ELR (cell line): ENCODE data around the gene ATP8A1.
A peak's percentile ranks its signal among the peaks of the same experiment; 100 is the strongest.
"Not testable (repeated sequence)": the region's sequence is repeated elsewhere in the genome, so short reads cannot be mapped to it uniquely, and the experiment has no call there.

Source experiments
- DNase-seq: peaks from one replicate; pipeline ENCODE4 v3.0.0-alpha.2; 2015; ENCODE audit warnings: low read depth

Gene ATP8A1

GRCh38 chr4:42656944-42657792 is at the start of gene ATP8A1:
Gene ATP8A1, minus strand, starts transcription at chr4:42657105. Its CDS starts 232 bp downstream, at chr4:42656873.
- peak; percentile 80 for DNase-seq

GRCh38 chr4:42706086-42706485 is 49.2 kb upstream of the ATP8A1 start:
- DNase-seq: no peak

DNA sequence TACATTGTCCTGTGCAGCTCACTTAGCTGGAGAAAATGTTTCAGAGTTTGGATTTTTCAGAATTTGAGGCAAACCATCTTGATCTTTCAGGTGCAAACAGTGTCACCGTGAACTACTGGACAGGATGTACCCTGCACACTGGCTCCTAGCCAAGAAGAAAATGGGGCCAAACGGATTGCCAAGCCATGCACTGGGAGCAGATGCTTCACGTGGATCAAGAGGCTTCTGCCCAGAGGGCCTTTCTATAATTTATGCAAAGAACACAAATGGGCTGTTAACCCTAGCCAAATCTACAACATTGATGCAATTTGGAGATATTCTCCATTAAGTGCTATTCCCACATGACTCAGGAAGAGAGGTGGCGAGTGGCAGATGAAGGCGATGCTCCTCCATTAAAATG is 46.9 kb upstream of the ATP8A1 start:
- DNase-seq: no peak

- no peak for DNase-seq
Measured at GRCh38 chr4:42702895-42703294, 46.0 kb upstream of the ATP8A1 start.

GRCh38 chr4:42701780-42702179 is 44.9 kb upstream of the ATP8A1 start:
- DNase-seq: not testable (repeated sequence)

DNA sequence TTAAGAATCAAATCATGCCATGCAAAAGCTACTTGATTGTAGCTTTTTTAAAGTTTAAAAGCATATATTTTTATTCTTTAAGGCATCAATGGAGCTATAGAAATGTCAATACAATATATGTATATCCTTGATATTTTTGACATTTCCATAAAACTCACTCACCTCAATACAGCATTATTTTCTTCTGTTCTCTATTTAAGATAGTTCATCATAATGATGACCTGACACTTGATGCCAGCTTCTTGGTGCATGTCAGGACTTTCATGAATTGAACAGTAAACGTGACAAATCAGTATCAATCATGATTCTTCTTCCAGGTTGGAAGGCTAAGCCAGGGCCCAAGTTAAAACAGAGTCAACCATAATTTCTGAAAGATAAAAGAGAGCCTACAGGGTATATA is 33.6 kb upstream of the ATP8A1 start:
- DNase-seq: no peak

DNA sequence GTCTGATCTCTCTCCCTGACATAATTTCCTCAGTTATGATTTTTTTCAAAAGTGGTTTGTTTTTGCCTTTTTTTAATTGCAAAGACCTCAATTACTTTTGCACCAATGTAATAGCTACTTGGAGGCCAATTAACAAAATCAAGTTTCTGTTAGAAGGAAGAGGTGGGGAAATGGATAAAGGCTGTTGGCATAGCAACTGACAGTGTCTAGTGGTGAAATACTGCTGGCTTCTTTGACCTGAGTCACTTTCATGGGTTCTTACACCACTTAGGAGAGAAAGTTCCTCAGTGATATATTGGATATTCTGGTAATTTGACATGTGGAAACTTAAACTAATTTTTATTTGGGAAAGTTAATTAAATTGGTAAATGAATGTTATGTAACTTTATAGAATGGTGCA is 26.5 kb upstream of the ATP8A1 start:
- DNase-seq: no peak

- no peak for DNase-seq
Measured at GRCh38 chr4:42678512-42678911, 21.6 kb upstream of the ATP8A1 start.

GRCh38 chr4:42676066-42676951 is 19.4 kb upstream of the ATP8A1 start:
- DNase-seq: no peak

DNA sequence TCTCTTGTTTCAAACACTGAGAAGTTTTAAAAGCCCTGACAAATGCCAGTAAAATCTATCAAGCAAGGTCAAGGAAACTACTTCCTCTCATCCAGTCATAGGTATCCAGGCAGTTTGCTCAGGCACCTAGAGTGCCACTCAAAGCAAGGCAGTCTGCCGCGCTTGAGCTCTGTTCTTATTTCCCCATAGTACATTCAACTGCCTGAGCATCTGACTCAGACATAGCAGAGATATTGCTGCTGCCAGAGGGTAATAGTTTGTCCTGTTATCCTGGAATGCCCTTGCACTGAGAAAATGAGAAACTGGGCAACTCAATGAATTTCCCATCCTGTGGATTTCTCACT is 16.1 kb upstream of the ATP8A1 start:
- DNase-seq: no peak

DNA sequence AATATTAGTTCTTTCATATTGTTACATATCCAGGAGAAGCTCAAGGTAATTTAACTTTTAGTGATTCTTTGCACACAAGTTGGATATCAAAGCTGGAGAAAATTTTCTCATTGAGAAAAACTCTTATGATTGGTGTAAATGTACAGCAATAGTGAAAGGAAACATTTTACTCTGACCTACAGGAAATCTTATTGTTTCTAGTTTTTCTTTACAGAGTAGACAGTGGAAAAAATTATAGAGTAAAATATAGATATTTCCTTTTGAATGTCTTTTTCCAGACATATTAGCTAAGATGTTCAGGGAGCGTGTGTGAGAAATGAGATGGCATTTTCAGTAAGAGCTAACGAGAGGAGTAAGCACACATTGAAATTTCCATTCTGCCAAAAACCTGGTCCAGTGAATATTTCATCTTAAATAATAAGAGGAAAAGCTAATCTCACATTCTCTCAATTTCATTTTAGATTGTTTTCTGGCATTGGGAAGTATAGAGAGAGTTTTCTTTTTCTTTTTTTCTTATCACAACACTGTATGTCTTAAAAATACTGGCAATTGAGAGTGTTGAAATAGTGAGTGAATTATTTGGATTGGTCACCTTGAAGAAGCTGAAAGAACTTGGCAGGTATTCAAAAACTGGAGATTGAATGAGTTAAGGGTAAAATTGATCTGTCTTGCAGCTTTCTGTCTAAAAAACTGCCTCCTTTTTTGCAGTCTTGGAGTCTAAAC is 15.6 kb upstream of the ATP8A1 start:
- no peak for DNase-seq

DNA sequence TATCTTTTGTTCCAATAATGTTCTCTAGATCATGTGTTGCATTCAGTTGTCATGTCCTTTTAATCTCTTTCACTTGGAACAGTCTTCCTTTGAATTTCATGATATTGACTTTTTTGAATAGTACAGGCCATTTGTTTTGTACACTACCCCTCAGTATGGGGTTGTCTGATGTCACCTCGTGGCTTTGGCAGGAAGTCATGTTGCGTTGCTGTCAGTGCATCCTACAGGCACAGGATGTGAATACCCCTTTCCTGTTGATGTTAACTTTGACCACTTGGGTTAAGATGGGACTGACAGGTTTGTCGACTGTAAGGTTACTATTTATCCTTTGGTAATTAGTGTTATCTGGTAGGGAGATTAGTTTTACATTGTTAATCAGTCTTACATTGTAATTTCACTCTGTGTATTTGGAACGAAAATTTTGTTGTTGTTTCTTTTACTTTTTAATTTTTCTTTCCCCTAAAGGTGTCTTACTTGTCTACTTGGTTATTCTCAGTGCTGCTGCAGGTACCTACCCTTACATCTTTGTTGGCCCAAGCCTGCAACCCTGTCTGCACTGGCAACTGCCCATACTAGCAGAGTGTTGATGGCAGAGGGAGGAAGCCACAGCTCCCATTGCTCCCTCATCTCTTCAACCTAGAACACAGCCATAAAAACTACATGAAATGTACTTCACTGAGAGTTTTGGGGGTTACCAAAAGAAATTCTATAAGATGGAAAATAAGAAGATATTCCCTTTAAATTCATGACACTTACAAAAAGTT is 14.7 kb upstream of the ATP8A1 start:
- no peak for DNase-seq

DNA sequence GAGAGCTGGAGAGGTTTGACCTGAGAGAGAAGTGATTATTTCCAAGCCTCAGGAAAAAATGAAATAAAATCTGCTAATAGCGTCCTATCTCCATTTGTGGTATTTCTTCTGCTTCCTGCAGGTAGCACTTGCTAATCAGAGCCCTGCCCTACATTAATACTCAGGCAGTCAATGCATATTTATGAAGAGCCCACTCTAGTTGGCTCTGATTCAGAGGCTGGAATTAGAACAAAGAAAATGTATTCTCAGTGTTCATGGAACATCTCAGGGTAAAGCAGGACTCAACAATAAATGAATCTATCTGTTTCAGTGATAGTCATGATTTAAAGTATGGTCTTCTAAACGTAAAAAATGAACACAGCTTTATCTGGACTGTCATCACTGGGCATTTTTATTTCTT is 1.4 kb upstream of the ATP8A1 start:
- no peak for DNase-seq

- DNase-seq: no peak
Measured at GRCh38 chr4:42656679-42656943, 294 bp downstream of the ATP8A1 start.

DNA sequence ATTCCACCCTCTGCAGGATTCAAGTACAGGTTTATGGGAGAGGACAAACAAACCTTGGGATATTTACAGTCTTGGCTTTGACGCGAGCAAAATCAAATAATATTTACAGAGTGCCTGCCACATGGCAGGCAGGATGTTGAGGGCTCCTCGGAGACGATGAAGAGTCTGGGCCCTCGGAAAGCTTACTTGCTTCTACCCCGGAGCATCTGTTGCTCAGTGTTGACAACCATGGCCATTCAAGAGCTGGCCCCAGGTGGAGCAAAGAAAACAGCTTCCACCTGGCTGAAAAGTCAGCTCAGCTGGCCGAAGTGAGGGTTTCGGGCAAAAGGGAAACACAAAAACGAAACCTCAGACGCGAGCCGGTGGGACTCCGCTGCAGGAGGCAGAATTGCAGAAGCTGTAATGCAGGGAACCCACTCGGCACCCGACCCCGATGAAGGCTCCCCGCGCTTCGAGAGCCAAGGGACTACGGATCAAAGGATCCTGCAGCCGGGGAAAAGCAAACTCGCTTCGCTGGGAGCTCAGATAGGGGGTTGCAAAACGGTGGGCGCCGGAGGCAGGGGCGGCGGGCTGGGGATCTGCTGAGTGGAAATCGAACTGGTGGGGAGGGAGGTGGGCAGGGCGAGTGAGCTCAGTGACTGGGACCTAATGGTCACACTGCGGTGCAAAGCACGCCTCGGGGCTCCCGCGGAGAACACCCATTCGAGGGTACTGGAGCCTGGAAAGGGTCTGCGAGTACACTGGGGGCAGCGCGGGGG is 805 bp downstream of the ATP8A1 start:
- no peak for DNase-seq

DNA sequence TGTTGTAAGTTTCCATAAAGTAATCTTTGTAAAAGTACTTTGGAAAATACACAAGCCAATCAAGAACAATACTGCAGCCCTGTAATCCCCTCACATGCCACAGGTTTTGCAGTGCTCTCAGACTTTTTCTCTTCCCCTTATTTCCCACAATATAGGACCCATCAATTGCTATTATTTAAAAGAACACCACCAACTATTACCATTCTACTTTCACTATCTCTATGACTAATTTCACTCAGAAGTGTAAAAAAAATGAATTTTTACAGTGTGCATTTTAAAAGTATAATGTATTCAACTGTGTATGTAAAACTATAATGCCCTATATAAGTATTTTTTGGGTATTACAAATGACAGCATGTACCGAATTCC is 1.7 kb downstream of the ATP8A1 start:
- DNase-seq: no peak

GRCh38 chr4:42654631-42655268 is 2.2 kb downstream of the ATP8A1 start:
- DNase-seq: peak; percentile 59

DNA sequence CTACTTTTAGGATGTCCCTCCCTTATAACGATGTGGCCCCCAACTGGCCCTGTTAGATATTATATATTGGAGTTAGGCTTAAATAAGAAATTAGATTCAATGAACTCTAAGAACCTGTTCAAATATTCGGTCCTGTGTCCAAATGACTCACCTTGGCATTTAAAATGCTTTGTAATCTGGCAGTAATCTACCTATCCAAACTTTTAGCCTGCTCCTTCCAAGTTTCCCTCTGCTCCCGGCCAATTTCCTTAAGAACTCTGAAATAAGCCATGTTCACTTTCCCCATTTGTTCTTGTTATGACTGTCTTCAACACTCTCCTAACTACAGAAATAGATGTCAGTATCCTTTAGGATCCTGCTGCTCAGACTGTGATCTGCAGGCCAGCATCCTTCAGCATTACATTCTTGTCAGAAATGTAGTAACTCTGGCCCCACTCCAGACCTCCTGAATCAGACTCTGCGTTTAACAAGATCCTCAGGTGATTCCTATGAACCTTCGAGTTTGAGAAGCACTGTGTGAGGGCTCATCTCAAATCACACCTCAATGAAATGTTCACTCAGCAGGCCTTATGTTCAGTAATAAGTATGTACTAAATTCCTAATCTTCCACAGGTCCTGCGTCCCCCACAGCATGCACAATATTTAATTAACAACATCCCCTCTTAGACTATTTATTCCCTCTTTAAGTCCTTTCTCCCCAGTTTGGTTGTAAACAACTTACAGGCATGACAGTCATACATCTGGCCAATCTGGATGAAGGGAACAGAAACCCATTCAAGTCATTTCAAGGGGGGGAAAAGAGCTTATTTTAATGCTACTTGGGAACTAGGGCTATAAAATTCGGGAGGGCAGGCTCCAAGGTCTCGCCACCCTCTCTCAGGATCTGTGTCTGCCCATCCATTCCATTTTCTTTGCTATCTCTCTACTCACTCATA is 3.0 kb downstream of the ATP8A1 start:
- DNase-seq: no peak

- not testable (repeated sequence) for DNase-seq
Measured at GRCh38 chr4:42652529-42653231, 4.2 kb downstream of the ATP8A1 start.
